ENCODE measurements around the gene ARGLU1.

Gene ARGLU1

DNA sequence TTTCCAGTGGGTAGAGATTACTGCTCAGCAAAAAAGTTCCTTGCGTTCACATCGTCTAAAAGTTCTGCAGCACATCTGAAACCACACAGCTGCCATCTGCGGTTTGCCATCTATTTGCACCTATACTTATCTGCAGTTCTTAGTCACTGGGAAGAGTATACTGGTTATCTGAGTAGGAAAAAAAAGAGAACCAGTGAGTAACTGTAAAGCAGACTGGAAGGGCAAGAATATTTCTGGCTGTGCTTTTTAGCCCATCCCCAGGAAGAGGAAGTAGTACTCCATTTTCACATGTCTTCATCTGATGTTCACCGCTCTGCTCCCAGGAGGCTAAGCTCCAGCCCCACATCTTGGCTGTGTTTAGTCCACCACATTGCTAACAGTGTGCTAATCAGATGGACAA, 68.0 kb downstream of the ARGLU1 start:
- DNase-seq (ENCODE audit: low spot score), result no peak

- DNase-seq (ENCODE audit: low spot score), result no peak
Observed at GRCh38 chr13:106499113-106499512, 68.8 kb downstream of the ARGLU1 start.

DNA sequence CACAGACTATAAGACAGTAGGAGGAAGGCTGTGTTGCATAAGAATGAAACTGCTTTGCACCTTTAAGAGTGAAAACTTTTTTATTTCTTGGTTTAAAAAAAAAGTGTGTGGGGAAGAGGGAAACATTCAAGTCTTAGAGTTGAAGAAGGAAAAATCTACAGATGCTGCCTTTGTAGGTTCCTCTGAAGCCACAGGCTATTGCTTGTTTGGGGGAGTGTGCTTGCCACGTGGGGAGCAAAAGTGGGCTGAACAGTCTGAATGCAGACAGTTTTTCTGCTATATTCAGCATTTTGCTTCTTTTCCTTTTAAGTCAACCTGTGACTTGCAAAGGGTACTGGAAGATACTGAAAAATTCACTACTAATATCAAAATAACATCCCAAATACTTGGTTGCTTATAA, 69.4 kb downstream of the ARGLU1 start:
- no peak for DNase-seq (ENCODE audit: low spot score)

DNA sequence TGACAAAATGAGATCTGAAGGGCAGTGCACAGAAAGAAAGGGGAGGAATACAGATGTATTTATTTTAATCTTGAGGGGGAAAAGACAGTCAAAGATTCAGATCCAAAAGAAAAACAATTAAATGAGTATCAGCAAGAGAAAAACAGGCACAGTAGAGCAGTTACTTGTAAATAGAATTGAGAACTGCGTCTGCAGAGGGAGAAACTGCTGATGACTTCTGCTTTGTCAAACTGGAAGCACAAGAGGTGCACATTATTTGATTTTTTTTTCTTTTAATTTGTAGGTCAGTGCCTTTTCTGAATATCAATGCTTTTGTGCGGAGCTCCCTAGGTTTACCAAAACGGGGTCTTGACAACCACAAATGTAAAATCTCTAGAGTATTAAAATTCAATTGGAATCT, 69.8 kb downstream of the ARGLU1 start:
- no peak for DNase-seq (ENCODE audit: low spot score)

DNA sequence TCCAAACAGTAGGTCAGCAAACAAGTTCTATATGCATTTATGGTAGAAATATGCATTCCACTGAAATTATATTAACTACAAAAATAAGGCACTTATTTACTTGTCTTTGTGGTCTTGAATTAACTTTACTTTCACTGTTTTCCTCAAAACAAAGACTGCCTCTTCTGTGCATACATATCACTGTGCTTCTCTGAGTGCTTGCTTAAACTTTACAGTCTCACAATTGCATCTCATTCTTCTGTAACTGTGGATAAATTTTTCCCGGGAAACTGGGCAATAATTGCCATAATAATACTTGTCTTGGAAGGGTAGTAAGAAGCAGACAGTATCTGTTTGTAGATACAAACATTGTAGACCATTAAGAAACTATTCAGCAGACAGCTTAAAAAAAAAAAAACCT, 70.9 kb downstream of the ARGLU1 start:
- no peak for DNase-seq (ENCODE audit: low spot score)

GRCh38 chr13:106496072-106496997, 71.6 kb downstream of the ARGLU1 start:
- DNase-seq (ENCODE audit: low spot score), result no peak

DNA sequence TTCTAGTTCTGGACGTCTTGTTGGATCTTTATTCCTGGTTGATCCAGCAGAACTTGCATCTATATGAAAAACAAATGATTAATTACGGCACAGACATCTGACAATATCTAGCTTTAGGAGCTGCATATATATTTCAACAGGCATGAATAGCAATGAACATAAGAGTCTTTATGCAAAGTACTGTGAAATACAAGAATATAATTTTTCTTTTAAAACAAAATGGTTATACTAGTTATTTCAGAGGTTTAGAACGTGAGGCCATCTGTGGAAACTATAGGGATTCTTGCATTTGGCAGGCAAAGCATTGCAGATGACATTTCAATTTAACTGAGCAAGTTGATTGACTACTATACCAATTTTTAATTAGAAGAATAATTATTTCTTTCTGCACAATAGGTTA, 73.0 kb downstream of the ARGLU1 start:
- DNase-seq (ENCODE audit: low spot score), result no peak

GRCh38 chr13:106494506-106494905, 73.4 kb downstream of the ARGLU1 start:
- no peak for DNase-seq (ENCODE audit: low spot score)

GRCh38 chr13:106493533-106494220, 74.3 kb downstream of the ARGLU1 start:
- DNase-seq (ENCODE audit: low spot score), result no peak

DNA sequence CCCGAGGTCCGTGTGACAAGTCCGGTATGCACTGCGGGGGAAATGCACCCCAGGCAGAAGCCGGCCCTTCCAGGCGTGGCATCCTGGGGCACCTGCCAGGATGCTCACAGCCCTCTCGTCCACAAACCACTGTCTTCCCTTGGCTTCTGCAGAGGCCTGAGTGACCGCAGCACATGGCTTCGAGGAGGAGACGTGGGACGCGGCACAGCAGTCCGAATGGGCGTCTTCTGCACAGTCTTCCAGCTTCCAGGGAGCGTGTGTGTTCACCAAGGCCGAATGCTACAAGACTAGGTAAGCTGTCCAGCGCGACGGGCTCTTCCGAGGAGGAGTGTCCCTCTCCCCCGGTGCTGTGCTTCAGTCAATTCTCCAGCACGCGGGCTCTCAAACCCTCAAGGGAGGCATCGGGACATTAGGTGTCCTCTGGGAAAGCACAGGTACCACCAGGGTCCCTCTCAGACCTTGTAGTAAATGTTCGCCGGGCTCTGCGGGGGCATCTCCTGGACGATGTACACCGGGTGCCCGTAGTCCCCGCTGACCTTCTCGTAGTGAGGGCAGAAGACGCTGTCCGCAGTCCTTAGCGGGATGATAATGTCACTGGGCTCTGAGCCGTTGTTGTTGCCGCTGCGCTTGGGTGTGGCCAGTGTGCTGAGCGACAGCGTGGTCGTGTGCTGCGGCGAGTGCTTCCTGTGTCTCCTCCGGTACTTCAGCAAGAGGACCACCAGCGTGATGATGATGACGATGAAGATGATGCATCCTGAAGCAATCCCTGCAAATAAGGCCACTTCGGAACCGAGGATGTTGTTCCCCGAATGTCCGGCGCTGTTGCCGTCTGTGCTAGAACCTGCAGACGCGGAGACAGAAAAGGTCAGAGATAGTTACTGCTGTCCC, 75.1 kb downstream of the ARGLU1 start:
- DNase-seq (ENCODE audit: low spot score), result no peak

- DNase-seq (ENCODE audit: low spot score), result no peak
Observed at GRCh38 chr13:106491928-106492587, 75.9 kb downstream of the ARGLU1 start.
